Nephron progenitor cell (in vitro differentiated cells): Measurements from ENCODE around the gene TM9SF1.
"Not testable (repeated sequence)": the region's sequence is repeated elsewhere in the genome, so short reads cannot be mapped to it uniquely, and the experiment has no call there.

Experiments
- DNase-seq: peaks from one replicate; pipeline ENCODE4 v3.0.0; 2021
- H3K27ac Mint-ChIP-seq: 2 replicates; pipeline ENCODE4 v1.8.0; 2021; ENCODE audit warnings: mild to moderate bottlenecking, moderate library complexity, mixed read lengths
- H3K27me3 Mint-ChIP-seq: 2 replicates; pipeline ENCODE4 v1.8.0; 2021; ENCODE audit warnings: mild to moderate bottlenecking, low read depth, mixed read lengths; ENCODE audit not compliant: poor library complexity
- H3K36me3 Mint-ChIP-seq: 2 replicates; pipeline ENCODE4 v1.8.0; 2021; ENCODE audit warnings: low read depth, mixed read lengths
- H3K4me1 Mint-ChIP-seq: 2 replicates; pipeline ENCODE4 v1.8.0; 2021; ENCODE audit warnings: mixed read lengths
- H3K4me3 Mint-ChIP-seq: 2 replicates; pipeline ENCODE4 v1.8.0; 2021; ENCODE audit warnings: mild to moderate bottlenecking, moderate library complexity, mixed read lengths
- H3K9me3 Mint-ChIP-seq: 2 replicates; pipeline ENCODE4 v1.8.0; 2021; ENCODE audit warnings: mild to moderate bottlenecking, moderate library complexity, mixed read lengths
- TF ChIP-seq, protein P1 (sequence below): fragments of 200-600 bp; sonication (generic); IDR thresholded peaks from 2 replicates; pipeline ENCODE4 v1.5.0; 2021; ENCODE audit warnings: antibody characterized with exemption

TM9SF1 gene

DNA sequence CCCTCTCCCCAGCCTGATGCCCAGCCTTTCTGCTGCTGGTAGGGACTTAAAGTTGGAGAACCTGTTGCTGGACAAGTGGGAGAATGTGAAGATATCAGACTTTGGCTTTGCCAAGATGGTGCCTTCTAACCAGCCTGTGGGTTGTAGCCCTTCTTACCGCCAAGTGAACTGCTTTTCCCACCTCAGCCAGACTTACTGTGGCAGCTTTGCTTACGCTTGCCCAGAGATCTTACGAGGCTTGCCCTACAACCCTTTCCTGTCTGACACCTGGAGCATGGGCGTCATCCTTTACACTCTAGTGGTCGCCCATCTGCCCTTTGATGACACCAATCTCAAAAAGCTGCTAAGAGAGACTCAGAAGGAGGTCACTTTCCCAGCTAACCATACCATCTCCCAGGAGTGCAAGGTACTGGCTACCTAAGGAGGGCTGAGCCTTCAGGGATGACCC is 11.9 kb upstream of the TM9SF1 start:
- H3K36me3 Mint-ChIP-seq, result peaks cover 79% of the 10 kb centered on the region
- H3K9me3 Mint-ChIP-seq, result peaks cover 12% of the 10 kb centered on the region
- no peak overlapping the region for H3K4me3 Mint-ChIP-seq
- no peaks in the 10 kb centered on the region for H3K4me1 Mint-ChIP-seq
- H3K27me3 Mint-ChIP-seq, result no peaks in the 10 kb centered on the region
- DNase-seq, result no peak
- no peak overlapping the region for H3K27ac Mint-ChIP-seq
- TF ChIP-seq, protein P1, sequence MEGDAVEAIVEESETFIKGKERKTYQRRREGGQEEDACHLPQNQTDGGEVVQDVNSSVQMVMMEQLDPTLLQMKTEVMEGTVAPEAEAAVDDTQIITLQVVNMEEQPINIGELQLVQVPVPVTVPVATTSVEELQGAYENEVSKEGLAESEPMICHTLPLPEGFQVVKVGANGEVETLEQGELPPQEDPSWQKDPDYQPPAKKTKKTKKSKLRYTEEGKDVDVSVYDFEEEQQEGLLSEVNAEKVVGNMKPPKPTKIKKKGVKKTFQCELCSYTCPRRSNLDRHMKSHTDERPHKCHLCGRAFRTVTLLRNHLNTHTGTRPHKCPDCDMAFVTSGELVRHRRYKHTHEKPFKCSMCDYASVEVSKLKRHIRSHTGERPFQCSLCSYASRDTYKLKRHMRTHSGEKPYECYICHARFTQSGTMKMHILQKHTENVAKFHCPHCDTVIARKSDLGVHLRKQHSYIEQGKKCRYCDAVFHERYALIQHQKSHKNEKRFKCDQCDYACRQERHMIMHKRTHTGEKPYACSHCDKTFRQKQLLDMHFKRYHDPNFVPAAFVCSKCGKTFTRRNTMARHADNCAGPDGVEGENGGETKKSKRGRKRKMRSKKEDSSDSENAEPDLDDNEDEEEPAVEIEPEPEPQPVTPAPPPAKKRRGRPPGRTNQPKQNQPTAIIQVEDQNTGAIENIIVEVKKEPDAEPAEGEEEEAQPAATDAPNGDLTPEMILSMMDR, result no peak

DNA sequence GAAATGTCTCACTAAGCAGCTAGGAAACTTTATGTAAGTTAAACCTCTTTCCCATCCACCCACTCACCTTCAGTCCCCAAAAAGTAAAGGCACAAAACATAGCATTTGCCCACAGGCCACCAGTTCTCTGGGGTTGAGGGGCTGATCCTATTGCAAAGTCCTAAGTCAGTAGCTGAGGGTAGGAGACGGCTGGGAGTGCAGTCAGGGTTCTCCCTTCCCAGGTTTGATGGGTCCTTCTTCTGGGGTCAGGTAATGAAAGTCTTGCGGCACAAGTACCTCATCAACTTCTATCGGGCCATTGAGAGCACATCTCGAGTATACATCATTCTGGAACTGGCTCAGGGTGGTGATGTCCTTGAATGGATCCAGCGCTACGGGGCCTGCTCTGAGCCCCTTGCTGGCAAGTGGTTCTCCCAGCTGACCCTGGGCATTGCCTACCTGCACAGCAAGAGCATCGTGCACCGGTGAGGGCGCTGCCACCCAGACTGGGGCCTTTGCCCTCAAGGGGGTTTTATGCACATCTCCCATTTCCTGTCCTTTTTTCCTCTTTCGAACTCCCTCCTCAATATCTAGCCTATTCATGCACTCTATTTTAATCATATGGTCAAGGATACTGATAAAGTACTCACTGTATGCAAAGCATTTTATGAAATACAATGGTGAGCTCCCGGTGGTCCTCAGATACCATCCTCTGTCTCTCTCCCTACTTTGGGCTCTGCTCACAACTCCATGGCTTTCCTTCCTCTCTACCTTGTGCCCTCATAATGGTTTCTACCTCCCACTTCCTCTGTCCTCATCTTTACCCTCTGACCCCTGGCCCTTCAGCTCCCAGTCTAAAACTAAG is 11.2 kb upstream of the TM9SF1 start:
- Mint-ChIP-seq H3K27ac (no peak overlapping the region), H3K4me1 (no peaks in the 10 kb centered on the region), H3K4me3 (no peak overlapping the region)

DNA sequence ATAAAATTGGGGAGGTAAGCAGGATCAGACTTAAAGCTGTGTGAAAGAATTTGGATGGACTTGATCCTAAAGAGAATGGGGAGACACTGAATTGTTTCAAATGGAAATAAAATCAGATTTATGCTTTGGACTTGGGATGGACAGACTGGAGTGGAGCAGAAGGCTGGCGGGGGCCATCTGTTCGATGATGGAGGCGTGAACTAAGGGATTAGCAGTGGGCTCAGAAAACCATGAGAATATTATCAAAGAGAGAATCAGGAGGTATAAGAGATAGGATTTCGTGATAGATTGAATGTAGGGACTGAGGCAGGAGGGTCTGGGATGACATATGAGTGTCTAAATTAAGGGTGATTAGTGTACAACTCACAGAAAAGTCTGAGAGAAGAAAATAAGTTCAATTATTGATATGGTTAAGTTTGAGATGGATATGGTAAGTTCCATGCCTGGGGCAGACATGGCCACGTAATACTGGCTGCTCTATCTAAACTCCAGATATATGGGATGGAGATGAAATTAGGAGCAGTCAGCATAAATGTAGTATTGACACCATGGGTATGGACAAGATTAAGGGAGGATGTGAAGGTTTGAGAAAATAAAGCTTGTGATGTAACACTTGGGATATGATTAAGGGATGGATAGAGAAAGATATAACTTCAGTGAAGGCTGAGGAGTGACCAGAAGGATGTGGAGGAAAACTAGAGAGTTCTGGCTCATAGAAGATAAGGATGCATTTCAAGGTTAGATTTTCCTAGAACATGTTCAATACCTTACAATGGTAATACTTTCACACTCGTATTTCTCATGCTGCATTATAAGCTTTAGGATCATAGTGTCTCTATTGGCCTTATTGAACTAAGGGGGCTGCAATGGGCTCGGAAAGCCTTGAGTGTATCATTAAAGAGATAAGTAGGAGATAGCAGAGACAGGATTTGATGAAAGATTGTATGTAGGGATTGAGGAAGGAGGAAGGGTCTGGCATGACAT is 9.2 kb upstream of the TM9SF1 start:
- Mint-ChIP-seq H3K9me3 (peaks cover 31% of the 10 kb centered on the region), H3K4me3 (no peak overlapping the region), H3K27ac (no peak overlapping the region), H3K27me3 (no peaks in the 10 kb centered on the region), H3K4me1 (no peaks in the 10 kb centered on the region), H3K36me3 (peaks cover 86% of the 10 kb centered on the region)
- no peak for DNase-seq
- TF ChIP-seq, protein P1, result no peak

More for the DNA sequence above, 11.2 kb upstream of the TM9SF1 start:
- TF ChIP-seq, protein P1, result no peak
- DNase-seq, result no peak
- peaks cover 18% of the 10 kb centered on the region for H3K9me3 Mint-ChIP-seq
- H3K27me3 Mint-ChIP-seq, result no peaks in the 10 kb centered on the region
- peaks cover 82% of the 10 kb centered on the region for H3K36me3 Mint-ChIP-seq

DNA sequence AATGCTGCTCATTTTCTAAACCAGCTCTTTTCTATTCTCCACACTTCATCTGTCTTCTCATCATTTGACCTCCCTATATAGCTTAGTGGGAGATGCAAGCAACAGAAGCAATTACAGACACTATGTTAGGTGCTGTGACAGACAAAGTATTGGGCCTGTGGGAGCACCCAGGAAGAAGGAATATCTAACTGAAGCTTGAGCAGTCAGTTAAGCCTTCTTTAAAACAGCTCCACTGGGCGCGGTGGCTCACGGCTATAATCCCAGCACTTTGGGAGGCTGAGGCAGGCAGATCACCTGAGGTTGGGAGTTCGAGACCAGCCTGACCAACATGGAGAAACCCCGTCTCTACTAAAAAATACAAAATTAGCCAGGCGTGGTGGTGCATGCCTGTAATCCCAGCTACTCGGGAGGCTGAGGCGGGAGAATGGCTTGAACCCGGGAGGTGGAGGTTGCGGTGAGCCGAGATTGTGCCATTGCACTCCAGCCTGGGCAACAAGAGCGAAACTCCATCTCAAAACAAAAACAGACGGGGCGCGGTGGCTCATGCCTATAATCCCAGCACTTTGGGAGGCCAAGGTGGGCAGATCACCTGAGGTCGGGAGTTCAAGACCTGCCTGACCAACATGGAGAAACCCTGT is 8.1 kb upstream of the TM9SF1 start:
- H3K27ac Mint-ChIP-seq, DNase-seq, H3K27me3 Mint-ChIP-seq, H3K4me1 Mint-ChIP-seq, H3K4me3 Mint-ChIP-seq: not testable (repeated sequence)
- H3K9me3 Mint-ChIP-seq, result peaks cover 31% of the 10 kb centered on the region
- peaks cover 93% of the 10 kb centered on the region for H3K36me3 Mint-ChIP-seq

DNA sequence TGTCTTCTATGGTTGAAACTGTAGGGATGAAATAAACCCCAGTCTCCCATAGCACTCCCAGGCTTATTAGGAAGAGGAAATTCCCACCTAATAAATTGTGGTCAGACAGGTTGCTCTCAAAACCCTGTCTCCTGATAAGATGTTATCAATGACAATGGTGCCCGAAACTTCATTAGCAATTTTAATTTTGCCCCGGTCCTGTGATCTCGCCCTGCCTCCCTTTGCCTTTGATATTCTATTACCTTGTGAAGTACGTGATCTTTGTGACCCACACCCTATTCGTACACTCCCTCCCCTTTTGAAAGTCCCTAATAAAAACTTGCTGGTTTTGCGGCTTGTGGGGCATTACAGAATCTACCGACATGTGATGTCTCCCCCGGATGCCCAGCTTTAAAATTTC is 7.3 kb upstream of the TM9SF1 start:
- peaks cover 89% of the 10 kb centered on the region for H3K36me3 Mint-ChIP-seq
- DNase-seq, H3K4me3 Mint-ChIP-seq, H3K27me3 Mint-ChIP-seq, H3K4me1 Mint-ChIP-seq, H3K27ac Mint-ChIP-seq: not testable (repeated sequence)
- peaks cover 31% of the 10 kb centered on the region for H3K9me3 Mint-ChIP-seq

DNA sequence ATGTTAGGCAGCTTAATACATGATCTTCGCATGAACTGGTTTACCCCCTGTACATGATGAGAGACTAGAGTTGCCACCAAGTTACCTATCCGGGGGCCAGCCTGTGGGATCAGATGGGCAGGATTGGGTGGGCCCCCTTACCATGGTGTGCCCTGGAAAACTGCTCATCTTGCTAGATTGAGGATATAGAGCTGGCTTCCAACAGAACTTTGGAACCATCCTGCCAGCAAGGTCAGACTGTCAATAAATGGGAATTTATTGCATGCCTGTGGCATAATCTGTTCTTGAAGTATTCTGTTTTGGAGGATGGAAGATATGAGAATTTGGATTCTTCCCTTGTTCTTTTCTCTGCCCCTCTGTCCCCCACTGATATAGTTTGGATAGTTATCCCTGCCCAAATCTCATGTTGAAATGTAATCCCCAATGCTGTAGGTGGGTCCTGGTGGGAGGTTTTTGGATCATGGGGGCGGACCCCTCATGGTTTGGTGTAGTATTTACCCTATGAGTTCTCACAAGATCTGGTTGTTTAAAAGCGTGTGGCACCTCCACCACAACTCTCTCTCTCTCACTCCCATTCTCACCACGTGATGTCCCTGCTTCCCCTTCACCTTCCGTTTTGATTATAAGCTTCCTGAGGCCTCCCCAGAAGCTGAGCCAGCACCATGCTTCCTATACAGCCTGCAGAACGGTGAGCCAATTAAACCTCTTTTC is 3.7 kb upstream of the TM9SF1 start:
- TF ChIP-seq, protein P1, result no peak
- no peak for DNase-seq
- peak overlapping the region; percentile 43 for H3K27ac Mint-ChIP-seq
- peaks cover 30% of the 10 kb centered on the region for H3K4me1 Mint-ChIP-seq
- no peaks in the 10 kb centered on the region for H3K27me3 Mint-ChIP-seq
- peak overlapping the region; percentile 36 for H3K4me3 Mint-ChIP-seq
- H3K9me3 Mint-ChIP-seq, result peaks cover 31% of the 10 kb centered on the region
- H3K36me3 Mint-ChIP-seq, result peaks cover 64% of the 10 kb centered on the region
